Tibial artery (tissue), 4 donors: Measurements from ENCODE around the gene NTRK2.

ENCODE experiments used
- DNase-seq, 2 donors: peaks; one replicate each; pipeline ENCODE4 v3.0.0-alpha.2; 2019
- H3K27ac ChIP-seq, 2 donors: fragments of 200-600 bp; sonication (generic) in 1 of 2; 1 replicate in 1 of 2; 2 replicates in 1 of 2; pipeline ENCODE4 v1.5.1; 2018 to 2019; ENCODE audit warnings: mild to moderate bottlenecking in 1 of 2
- H3K27me3 ChIP-seq, 2 donors: fragments of 200-600 bp; sonication (generic) in 1 of 2; one replicate each; pipeline versions ENCODE4 v1.5.1 to v1.6.0; 2016 to 2019
- H3K36me3 ChIP-seq, 3 donors: fragments of 200-600 bp; sonication (generic) in 2 of 3; one replicate each; pipeline ENCODE4 v1.5.1; 2016 to 2019; ENCODE audit warnings: mild to moderate bottlenecking in 2 of 3
- H3K4me1 ChIP-seq, 4 donors: fragments of 200-600 bp; sonication (generic) in 2 of 4; 1 replicate in 3 of 4; 2 replicates in 1 of 4; pipeline ENCODE4 v1.5.1; 2016 to 2019
- H3K4me3 ChIP-seq, 2 donors: fragments of 200-600 bp; sonication (generic) in 1 of 2; 1 replicate in 1 of 2; 2 replicates in 1 of 2; pipeline ENCODE4 v1.5.1; 2018 to 2019; ENCODE audit warnings: mild to moderate bottlenecking in 2 of 2
- H3K9me3 ChIP-seq, 3 donors: fragments of 200-600 bp; sonication (generic) in 1 of 3; one replicate each; pipeline ENCODE4 v1.5.1; 2016 to 2019
- intact Hi-C: fragments of 100-400 bp; cut with DNase I; formaldehyde crosslinking; loops from one replicate; pipeline ENCODE4 v1.15.0; 2023; ENCODE audit warnings: low total_unique reads
- TF ChIP-seq, protein P1 (sequence below), 2 experiments: fragments of 200-600 bp in 1 of 2; fragments of 450-650 bp in 1 of 2; IDR thresholded peaks; one replicate each; pipeline ENCODE4 v1.5.1; 2017 to 2019; ENCODE audit warnings: antibody characterized with exemption in 2 of 2, mild to moderate bottlenecking in 1 of 2, moderate library complexity in 1 of 2

The NTRK2 gene

DNA sequence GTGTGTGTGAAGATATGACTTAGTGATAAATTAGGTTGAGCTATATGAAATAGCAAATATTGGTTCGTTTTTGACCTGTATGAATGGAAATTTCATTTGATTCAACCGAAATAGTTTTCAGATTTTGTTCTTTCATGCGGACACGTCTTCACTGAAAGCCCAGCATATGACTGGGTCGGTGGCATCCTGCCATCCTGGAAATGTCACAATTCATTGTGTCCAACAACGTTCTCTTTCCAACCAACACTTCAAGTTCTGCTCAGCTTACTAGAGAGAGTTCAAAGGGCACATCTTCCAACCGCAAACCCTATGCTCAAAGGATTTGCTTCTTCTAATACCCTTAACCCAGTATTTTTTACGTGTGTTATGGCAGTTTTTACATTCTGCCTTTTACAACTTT is 252.5 kb downstream of the NTRK2 start:
- no peak for DNase-seq
- no peaks in the 10 kb centered on the region for H3K9me3 ChIP-seq
- no peak overlapping the region for H3K27ac ChIP-seq
- H3K27me3 ChIP-seq = no peaks in the 10 kb centered on the region
- no peak overlapping the region for H3K4me3 ChIP-seq
- no peaks in the 10 kb centered on the region for H3K36me3 ChIP-seq
- TF ChIP-seq, protein P1, sequence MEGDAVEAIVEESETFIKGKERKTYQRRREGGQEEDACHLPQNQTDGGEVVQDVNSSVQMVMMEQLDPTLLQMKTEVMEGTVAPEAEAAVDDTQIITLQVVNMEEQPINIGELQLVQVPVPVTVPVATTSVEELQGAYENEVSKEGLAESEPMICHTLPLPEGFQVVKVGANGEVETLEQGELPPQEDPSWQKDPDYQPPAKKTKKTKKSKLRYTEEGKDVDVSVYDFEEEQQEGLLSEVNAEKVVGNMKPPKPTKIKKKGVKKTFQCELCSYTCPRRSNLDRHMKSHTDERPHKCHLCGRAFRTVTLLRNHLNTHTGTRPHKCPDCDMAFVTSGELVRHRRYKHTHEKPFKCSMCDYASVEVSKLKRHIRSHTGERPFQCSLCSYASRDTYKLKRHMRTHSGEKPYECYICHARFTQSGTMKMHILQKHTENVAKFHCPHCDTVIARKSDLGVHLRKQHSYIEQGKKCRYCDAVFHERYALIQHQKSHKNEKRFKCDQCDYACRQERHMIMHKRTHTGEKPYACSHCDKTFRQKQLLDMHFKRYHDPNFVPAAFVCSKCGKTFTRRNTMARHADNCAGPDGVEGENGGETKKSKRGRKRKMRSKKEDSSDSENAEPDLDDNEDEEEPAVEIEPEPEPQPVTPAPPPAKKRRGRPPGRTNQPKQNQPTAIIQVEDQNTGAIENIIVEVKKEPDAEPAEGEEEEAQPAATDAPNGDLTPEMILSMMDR (IDR thresholded peaks at IDR 0.05) = no peak
- H3K4me1 ChIP-seq = peaks cover 0 to 17% (median 6%) of the 10 kb centered on the region in 4 donors
- intact Hi-C loops = no loop called here

DNA sequence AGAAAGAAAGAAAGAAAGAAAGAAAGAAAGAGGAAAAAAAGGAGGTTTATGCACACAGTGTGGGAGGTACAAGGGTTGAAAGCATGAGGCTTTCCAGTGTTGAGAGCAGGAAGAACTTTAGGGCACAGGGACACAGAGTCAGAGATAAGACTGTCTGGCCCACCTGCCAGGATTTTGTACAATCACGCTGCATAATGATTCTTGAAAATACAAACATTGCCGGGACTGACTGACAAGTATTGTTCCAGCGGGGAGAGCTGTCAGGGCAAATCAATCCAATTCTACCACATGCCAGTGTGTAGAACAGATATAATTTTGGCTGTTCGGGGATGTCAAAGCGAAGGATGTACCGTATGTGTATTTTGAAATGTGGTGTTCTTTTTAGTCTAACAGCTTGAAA is 254.7 kb downstream of the NTRK2 start:
- TF ChIP-seq, protein P1 (IDR thresholded peaks at IDR 0.05) = no peak
- no peaks in the 10 kb centered on the region for H3K9me3 ChIP-seq
- no peak overlapping the region for H3K4me3 ChIP-seq
- no peaks in the 10 kb centered on the region for H3K4me1 ChIP-seq
- no peaks in the 10 kb centered on the region for H3K27me3 ChIP-seq
- no peaks in the 10 kb centered on the region for H3K36me3 ChIP-seq
- intact Hi-C loops = no loop called here
- DNase-seq = no peak
- no peak overlapping the region for H3K27ac ChIP-seq

DNA sequence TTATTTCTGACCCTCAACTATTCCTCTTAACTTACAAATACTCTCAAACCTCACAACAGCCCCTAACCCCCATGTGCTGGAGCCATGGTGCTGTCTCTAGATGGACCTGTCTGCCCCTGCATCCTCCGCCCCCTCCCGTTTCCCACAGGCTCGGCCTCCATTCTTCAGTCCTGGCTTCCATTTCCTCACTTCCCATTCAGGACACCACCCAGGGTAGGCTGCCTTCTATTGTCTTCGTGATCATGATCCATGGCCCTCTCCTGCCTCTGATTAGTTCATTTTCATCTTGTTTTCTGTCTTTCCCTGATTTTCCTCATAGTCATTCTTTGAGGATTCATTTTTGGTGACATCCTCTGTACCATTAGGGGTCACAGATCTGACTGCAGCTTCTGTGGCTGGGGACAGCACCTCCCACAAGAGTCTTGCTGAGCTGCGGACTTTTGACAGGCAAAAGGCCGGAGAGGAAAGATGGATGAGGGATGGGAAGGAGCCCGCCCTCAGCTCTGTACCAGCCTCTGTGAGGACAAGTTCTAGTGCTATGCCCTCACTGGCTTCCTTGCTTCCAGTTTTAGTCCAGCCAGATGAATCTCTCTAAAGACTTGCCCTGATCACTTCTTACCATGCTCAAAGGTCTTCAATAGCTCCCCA is 255.8 kb downstream of the NTRK2 start:
- DNase-seq = no peak
- TF ChIP-seq, protein P1 (IDR thresholded peaks at IDR 0.05) = no peak
- H3K4me3 ChIP-seq = no peak overlapping the region
- H3K27me3 ChIP-seq = no peaks in the 10 kb centered on the region
- H3K9me3 ChIP-seq = no peaks in the 10 kb centered on the region
- no peaks in the 10 kb centered on the region for H3K36me3 ChIP-seq
- H3K27ac ChIP-seq = no peak overlapping the region
- intact Hi-C loops = no loop called here
- H3K4me1 ChIP-seq = no peaks in the 10 kb centered on the region

DNA sequence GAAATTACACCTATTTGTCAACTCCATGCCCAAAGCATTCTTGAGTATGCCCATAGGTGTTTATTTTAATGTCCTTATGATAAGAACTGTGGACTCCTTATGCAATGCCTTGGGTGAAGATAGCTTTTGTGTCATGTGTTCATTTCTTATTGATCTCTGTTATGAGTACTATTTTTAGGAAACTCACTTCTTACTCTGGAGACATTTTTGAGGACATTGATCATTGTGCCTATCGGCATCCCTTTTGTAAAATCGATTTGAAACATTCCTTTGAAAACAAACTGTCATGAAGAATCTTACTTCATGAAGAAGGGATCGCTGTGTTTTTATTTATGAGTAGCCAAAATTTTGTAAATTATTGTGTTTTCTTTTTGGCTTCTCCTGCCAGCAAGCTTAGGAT is 257.3 kb downstream of the NTRK2 start:
- intact Hi-C loops = no loop called here
- no peaks in the 10 kb centered on the region for H3K36me3 ChIP-seq
- H3K27ac ChIP-seq = no peak overlapping the region
- H3K27me3 ChIP-seq = no peaks in the 10 kb centered on the region
- H3K9me3 ChIP-seq = no peaks in the 10 kb centered on the region
- H3K4me1 ChIP-seq = no peaks in the 10 kb centered on the region
- no peak for DNase-seq
- H3K4me3 ChIP-seq = no peak overlapping the region
- TF ChIP-seq, protein P1 (IDR thresholded peaks at IDR 0.05) = no peak

DNA sequence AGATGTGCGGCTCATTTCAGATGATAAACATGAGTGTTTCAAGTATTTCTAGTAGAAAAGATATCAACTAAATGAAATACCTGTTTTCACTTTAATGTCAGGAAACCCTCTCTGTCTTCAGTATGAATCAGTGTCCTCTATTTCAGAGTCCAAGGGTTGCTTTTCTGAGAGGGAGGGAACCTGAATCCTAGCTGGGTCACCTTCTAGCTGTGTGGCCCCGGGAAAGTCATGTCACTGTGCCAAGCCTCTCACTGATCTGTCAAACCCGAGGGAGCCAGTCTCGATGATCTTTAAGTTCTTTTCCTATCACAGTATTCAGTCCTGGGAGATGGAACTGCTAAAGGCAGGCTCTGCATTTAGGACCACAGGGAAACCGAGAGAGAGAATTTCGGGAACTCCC is 258.9 kb downstream of the NTRK2 start:
- no peaks in the 10 kb centered on the region for H3K36me3 ChIP-seq
- intact Hi-C loops = no loop called here

More for the DNA sequence above, 258.9 kb downstream of the NTRK2 start:
- Histone ChIP-seq H3K27ac (no peak overlapping the region), H3K4me3 (no peak overlapping the region), H3K9me3 (no peaks in the 10 kb centered on the region), H3K4me1 (peaks cover 0 to 2% (median 0%) of the 10 kb centered on the region in 4 donors), H3K27me3 (no peaks in the 10 kb centered on the region)
- DNase-seq = no peak
- TF ChIP-seq, protein P1 (IDR thresholded peaks at IDR 0.05) = no peak
